K562 (cell line): Measurements from ENCODE around the gene XPO1. TPM values are rescaled to one million over a fixed set of nuclear protein-coding genes. Genes with fewer than 3 reads are reported as not detected.

Source experiments
- CTBP1 ChIP-seq: fragments of 450-650 bp; IDR thresholded peaks from 2 replicates; pipeline ENCODE4 v1.6.1; 2016; ENCODE audit warnings: borderline replicate concordance
- ETV5 ChIP-seq: sonication (generic); formaldehyde crosslinking; IDR thresholded peaks from 2 replicates; pipeline ENCODE4 v1.4.0; 2020; ENCODE audit warnings: low read depth, mild to moderate bottlenecking, missing genetic modification reagents
- HDAC6 ChIP-seq: IDR thresholded peaks from 2 replicates; pipeline ENCODE4 v1.6.1; 2012; ENCODE audit warnings: low read depth, mild to moderate bottlenecking, control low read depth, inconsistent platforms, low read length, moderate library complexity
- MNT ChIP-seq, 2 experiments: fragments of 450-650 bp; conservative IDR thresholded peaks; 2 replicates each; pipeline ENCODE4 v1.6.1; 2017; ENCODE audit warnings: mild to moderate bottlenecking in 2 of 2, moderate library complexity in 2 of 2
- PRDM10 ChIP-seq: fragments of 450-650 bp; IDR thresholded peaks from 2 replicates; pipeline ENCODE4 v1.6.1; 2018; ENCODE audit not compliant: partially characterized antibody
- REST ChIP-seq, 2 experiments: fragments of 450-650 bp; formaldehyde crosslinking in 1 of 2; IDR thresholded peaks; 2 replicates each; pipeline versions ENCODE4 v1.4.0 to v1.6.1; 2014 to 2020; ENCODE audit warnings: mild to moderate bottlenecking in 2 of 2, borderline replicate concordance in 1 of 2, low read depth in 1 of 2
- SIN3A ChIP-seq, 2 experiments: fragments of 150-350 bp in 1 of 2; IDR thresholded peaks; 2 replicates each; pipeline ENCODE4 v1.6.1; 2011 to 2016; ENCODE audit warnings: borderline replicate concordance in 2 of 2, low read depth in 2 of 2, low read length in 2 of 2, mild to moderate bottlenecking in 2 of 2, moderate library complexity in 2 of 2; ENCODE audit not compliant: control insufficient read depth in 1 of 2
- SMARCA4 ChIP-seq: fragments of 450-650 bp; IDR thresholded peaks from 2 replicates; pipeline ENCODE4 v1.6.1; 2016
- SPI1 ChIP-seq: IDR thresholded peaks from 2 replicates; pipeline ENCODE4 v1.6.1; 2011; ENCODE audit warnings: low read depth, low read length, control low read depth, borderline replicate concordance
- TCF7 ChIP-seq: sonication (generic); IDR thresholded peaks from 2 replicates; pipeline ENCODE4 v1.6.1; 2016; ENCODE audit warnings: antibody characterized with exemption, borderline replicate concordance
- ZKSCAN3 ChIP-seq: fragments of 250-450 bp; sonication (Bioruptor Pico); IDR thresholded peaks from 2 replicates; pipeline ENCODE4 v1.4.0; 2020
- ZNF217 ChIP-seq: sonication (generic); formaldehyde crosslinking; IDR thresholded peaks from 2 replicates; pipeline ENCODE4 v1.8.0; 2022; ENCODE audit warnings: mild to moderate bottlenecking, missing genetic modification reagents
- ZNF79 ChIP-seq: fragments of 250-450 bp; sonication (Bioruptor Pico); IDR thresholded peaks from 2 replicates; pipeline ENCODE4 v1.4.0; 2020; ENCODE audit warnings: low read depth, mild to moderate bottlenecking, moderate library complexity
- polyA plus RNA-seq, 8 experiments: library from polyadenylated mRNA; depleted of rRNA in 4 of 8; stranded (reverse) in 5 of 8; unstranded in 3 of 8; fragments of >200 nt; fragmentation: Nextera tagmentation in 2 of 8; fragmentation: Illumina TruSeq in 1 of 8; extraction: Ambion mirVana in 2 of 8; extraction: Trizol in 1 of 8; gene quantifications; 2 replicates each; pipeline versions ENCODE4 v1.2.1 to v1.2.3, GENCODE V29; 2011 to 2014; ENCODE audit warnings: inconsistent platforms in 1 of 8, missing spikeins in 1 of 8
- total RNA-seq, 7 experiments: library from RNA; depleted of rRNA in 6 of 7; stranded (reverse); fragments of >200 nt in 6 of 7; fragmentation: Illumina TruSeq in 2 of 7; extraction: Trizol in 2 of 7; gene quantifications; 2 replicates each; pipeline versions ENCODE4 v1.2.1 to v1.2.3, GENCODE V29; 2011 to 2021; ENCODE audit warnings: low replicate concordance in 1 of 7

Gene XPO1
- total and polyA plus RNA-seq, 9 of the 15 experiments (the other 6 are each of a cell fraction or from before 2014, with no cell fraction given) = 86.2 to 307 (median 216) TPM

GRCh38 chr2:61538200-61538919 lies at the start of gene XPO1 (continued):
- TF ChIP-seq MNT (conservative IDR thresholded peaks at IDR 0.05) = peak; percentile 85 to 88
- no peak for TF ChIP-seq HDAC6
- TF ChIP-seq PRDM10 = peak; percentile 92
- peak; percentile 52; the same call in 1 of the 2 replicates for TF ChIP-seq SPI1
- TF ChIP-seq CTBP1 = 0 out of 2 replicates have a peak, but pooled peaks have one; percentile 64
- peak in 1 of 2 experiments; percentile 70; a peak in 1 of 4 replicates for TF ChIP-seq SIN3A (IDR thresholded peaks at IDR 0.05; ENCODE audit: borderline replicate concordance in 2 of 2, control insufficient read depth in 1 of 2, low read depth in 2 of 2, low read length in 2 of 2)
- no peak for TF ChIP-seq ZKSCAN3 (CRISPR knock-in tag)
- TF ChIP-seq SMARCA4 = peak; percentile 58
- TF ChIP-seq ETV5 (CRISPR knock-in tag) = no peak; the same call in none of the 2 replicates
- TF ChIP-seq ZNF79 (CRISPR knock-in tag) = no peak
- no peak for TF ChIP-seq ZNF217 (CRISPR knock-in tag)
- TF ChIP-seq TCF7 = 0 out of 2 replicates have a peak, but pooled peaks have one; percentile 49
- TF ChIP-seq REST (IDR thresholded peaks at IDR 0.05; ENCODE audit: borderline replicate concordance) = peak; percentile 100
- TF ChIP-seq REST (CRISPR knock-in tag; IDR thresholded peaks at IDR 0.05; ENCODE audit: low read depth) = no peak
